Ishikawa (cell line): ENCODE measurements around the gene ADGRD2.

Experiments used
- CEBPB ChIP-seq: IDR thresholded peaks from 2 replicates; pipeline ENCODE4 v1.6.1; 2012
- CREB1 ChIP-seq: IDR thresholded peaks from 2 replicates; pipeline ENCODE4 v1.6.1; 2012; ENCODE audit warnings: low read depth
- EGR1 ChIP-seq: IDR thresholded peaks from 2 replicates; pipeline ENCODE4 v1.6.1; 2012
- EP300 ChIP-seq: IDR thresholded peaks from 2 replicates; pipeline ENCODE4 v1.6.1; 2012; ENCODE audit warnings: borderline replicate concordance
- FOXM1 ChIP-seq: IDR thresholded peaks from 2 replicates; pipeline ENCODE4 v1.6.1; 2012; ENCODE audit warnings: low read depth, borderline replicate concordance
- NFIC ChIP-seq: IDR thresholded peaks from 2 replicates; pipeline ENCODE4 v1.6.1; 2012
- RAD21 ChIP-seq: IDR thresholded peaks from 2 replicates; pipeline ENCODE4 v1.6.1; 2012; ENCODE audit warnings: low read depth
- TAF1 ChIP-seq: IDR thresholded peaks from 2 replicates; pipeline ENCODE4 v1.6.1; 2012; ENCODE audit warnings: low read depth, mild to moderate bottlenecking
- TCF12 ChIP-seq: IDR thresholded peaks from 2 replicates; pipeline ENCODE4 v1.6.1; 2012; ENCODE audit warnings: low read depth
- TEAD4 ChIP-seq: IDR thresholded peaks from 2 replicates; pipeline ENCODE4 v1.6.1; 2012
- YY1 ChIP-seq: IDR thresholded peaks from 2 replicates; pipeline ENCODE4 v1.6.1; 2012; ENCODE audit warnings: low read depth
- ZBTB7A ChIP-seq: IDR thresholded peaks from 2 replicates; pipeline ENCODE4 v1.6.1; 2012; ENCODE audit warnings: low read depth
- TF ChIP-seq, protein P1 (sequence below): IDR thresholded peaks from 2 replicates; pipeline ENCODE4 v1.6.1; 2012
- TF ChIP-seq, protein P2 (sequence below): IDR thresholded peaks from 2 replicates; pipeline ENCODE4 v1.6.1; 2012; ENCODE audit warnings: low read depth, mild to moderate bottlenecking
- TF ChIP-seq, protein P3 (sequence below): IDR thresholded peaks from 2 replicates; pipeline ENCODE4 v1.6.1; 2012

ADGRD2 gene

DNA sequence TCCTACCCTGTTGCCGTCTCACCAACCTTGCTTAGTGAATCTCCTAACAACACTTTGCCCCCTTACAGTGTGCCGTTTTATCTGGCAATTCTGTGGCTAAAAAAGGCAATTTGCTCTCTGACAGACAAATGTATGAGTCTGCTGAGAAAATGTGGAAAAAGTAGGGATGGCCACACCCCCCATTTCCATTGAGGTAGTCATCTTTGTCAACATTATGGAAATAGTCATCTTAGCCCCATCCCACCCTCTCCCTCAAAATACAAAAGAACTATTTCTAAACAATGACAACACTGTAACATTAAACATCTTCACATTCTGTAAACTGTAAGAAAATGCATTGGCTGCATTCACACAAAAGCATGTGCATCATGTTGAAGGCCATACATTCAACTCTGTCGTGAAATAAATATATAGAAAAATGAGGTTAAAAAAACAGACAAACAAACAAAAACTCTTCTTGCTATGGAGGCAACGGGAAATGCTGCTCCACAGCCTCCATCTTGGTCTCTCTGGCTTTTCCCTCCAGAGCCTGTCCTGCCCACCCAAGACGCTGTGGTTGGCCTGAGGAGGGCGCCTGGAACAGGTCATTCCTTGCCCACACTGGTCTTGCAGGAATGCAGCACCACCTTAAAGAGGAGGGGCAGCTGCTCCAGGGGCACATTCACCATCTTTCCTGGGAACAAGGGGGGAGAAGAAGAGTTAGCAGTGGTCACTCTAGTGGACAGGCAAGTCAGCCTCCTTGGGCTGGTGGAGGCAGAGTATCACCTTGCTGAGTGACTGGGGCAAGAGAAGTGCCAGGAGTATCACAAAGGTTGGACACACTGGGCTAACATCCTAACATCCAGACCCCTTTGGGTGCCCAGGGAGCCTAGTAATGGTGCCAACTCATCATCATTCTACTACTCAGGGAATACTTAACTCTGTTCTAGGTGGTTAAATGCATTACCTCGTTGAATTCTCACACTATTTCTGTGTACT, 72.2 kb downstream of the ADGRD2 start:
- TF ChIP-seq TAF1 (no peak), RAD21 (peak; percentile 23; the same call in 1 of the 2 replicates)

GRCh38 chr9:124526174-124526573, 75.9 kb downstream of the ADGRD2 start:
- TF ChIP-seq CEBPB (no peak), TAF1 (no peak), YY1 (no peak), FOXM1 (no peak), RAD21 (no peak), EGR1 (no peak), TCF12 (no peak), EP300 (no peak), TEAD4 (no peak), CREB1 (no peak), ZBTB7A (no peak), NFIC (no peak)
- TF ChIP-seq, protein P1, sequence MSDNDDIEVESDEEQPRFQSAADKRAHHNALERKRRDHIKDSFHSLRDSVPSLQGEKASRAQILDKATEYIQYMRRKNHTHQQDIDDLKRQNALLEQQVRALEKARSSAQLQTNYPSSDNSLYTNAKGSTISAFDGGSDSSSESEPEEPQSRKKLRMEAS: no peak
- TF ChIP-seq, protein P2, sequence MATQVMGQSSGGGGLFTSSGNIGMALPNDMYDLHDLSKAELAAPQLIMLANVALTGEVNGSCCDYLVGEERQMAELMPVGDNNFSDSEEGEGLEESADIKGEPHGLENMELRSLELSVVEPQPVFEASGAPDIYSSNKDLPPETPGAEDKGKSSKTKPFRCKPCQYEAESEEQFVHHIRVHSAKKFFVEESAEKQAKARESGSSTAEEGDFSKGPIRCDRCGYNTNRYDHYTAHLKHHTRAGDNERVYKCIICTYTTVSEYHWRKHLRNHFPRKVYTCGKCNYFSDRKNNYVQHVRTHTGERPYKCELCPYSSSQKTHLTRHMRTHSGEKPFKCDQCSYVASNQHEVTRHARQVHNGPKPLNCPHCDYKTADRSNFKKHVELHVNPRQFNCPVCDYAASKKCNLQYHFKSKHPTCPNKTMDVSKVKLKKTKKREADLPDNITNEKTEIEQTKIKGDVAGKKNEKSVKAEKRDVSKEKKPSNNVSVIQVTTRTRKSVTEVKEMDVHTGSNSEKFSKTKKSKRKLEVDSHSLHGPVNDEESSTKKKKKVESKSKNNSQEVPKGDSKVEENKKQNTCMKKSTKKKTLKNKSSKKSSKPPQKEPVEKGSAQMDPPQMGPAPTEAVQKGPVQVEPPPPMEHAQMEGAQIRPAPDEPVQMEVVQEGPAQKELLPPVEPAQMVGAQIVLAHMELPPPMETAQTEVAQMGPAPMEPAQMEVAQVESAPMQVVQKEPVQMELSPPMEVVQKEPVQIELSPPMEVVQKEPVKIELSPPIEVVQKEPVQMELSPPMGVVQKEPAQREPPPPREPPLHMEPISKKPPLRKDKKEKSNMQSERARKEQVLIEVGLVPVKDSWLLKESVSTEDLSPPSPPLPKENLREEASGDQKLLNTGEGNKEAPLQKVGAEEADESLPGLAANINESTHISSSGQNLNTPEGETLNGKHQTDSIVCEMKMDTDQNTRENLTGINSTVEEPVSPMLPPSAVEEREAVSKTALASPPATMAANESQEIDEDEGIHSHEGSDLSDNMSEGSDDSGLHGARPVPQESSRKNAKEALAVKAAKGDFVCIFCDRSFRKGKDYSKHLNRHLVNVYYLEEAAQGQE: no peak
- TF ChIP-seq, protein P3, sequence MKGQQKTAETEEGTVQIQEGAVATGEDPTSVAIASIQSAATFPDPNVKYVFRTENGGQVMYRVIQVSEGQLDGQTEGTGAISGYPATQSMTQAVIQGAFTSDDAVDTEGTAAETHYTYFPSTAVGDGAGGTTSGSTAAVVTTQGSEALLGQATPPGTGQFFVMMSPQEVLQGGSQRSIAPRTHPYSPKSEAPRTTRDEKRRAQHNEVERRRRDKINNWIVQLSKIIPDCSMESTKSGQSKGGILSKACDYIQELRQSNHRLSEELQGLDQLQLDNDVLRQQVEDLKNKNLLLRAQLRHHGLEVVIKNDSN: no peak

- TF ChIP-seq, protein P3: no peak
- TF ChIP-seq RAD21: no peak
- no peak for TF ChIP-seq TCF12
- no peak for TF ChIP-seq EP300
- no peak for TF ChIP-seq EGR1
- no peak for TF ChIP-seq CREB1
- no peak for TF ChIP-seq ZBTB7A
- TF ChIP-seq, protein P1: no peak
- TF ChIP-seq TEAD4: no peak
- TF ChIP-seq, protein P2: no peak
- no peak for TF ChIP-seq YY1
- no peak for TF ChIP-seq CEBPB
- TF ChIP-seq FOXM1: no peak
- TF ChIP-seq NFIC: no peak
- TF ChIP-seq TAF1: no peak
Observed at GRCh38 chr9:124527781-124528180, 77.5 kb downstream of the ADGRD2 start.
